ENCODE data around the gene EYS.
A peak's percentile ranks its signal among the peaks of the same experiment; 100 is the strongest.
"Not testable (repeated sequence)": the region's sequence is repeated elsewhere in the genome, so short reads cannot be mapped to it uniquely, and the experiment has no call there.

Gene EYS

GRCh38 chr6:63926950-63927927, 1779.8 kb downstream of the EYS start:
- DNase-seq = no peak

- DNase-seq = no peak
Observed at GRCh38 chr6:63926258-63926780, 1780.7 kb downstream of the EYS start.

- DNase-seq = peak; percentile 60
Observed at GRCh38 chr6:63923139-63923739, 1783.8 kb downstream of the EYS start.

- no peak for DNase-seq
Observed at GRCh38 chr6:63919556-63920110, 1787.4 kb downstream of the EYS start.

- DNase-seq = no peak
Observed at GRCh38 chr6:63912887-63913286, 1794.1 kb downstream of the EYS start.

- peak; percentile 5 for DNase-seq
Observed at GRCh38 chr6:63910863-63911551, 1796.0 kb downstream of the EYS start.

- DNase-seq = no peak
Observed at GRCh38 chr6:63904650-63905248, 1802.3 kb downstream of the EYS start.

GRCh38 chr6:63899550-63899949, 1807.5 kb downstream of the EYS start:
- DNase-seq = peak; percentile 48

GRCh38 chr6:63897952-63898351, 1809.1 kb downstream of the EYS start:
- no peak for DNase-seq

- DNase-seq = no peak
Observed at GRCh38 chr6:63897459-63897858, 1809.6 kb downstream of the EYS start.

- no peak for DNase-seq
Observed at GRCh38 chr6:63888416-63888815, 1818.6 kb downstream of the EYS start.

GRCh38 chr6:63887804-63888203, 1819.2 kb downstream of the EYS start:
- not testable (repeated sequence) for DNase-seq

GRCh38 chr6:63887002-63887751, 1819.8 kb downstream of the EYS start:
- no peak for DNase-seq

GRCh38 chr6:63886341-63886740, 1820.7 kb downstream of the EYS start:
- no peak for DNase-seq

GRCh38 chr6:63883597-63883996, 1823.4 kb downstream of the EYS start:
- DNase-seq = no peak

- DNase-seq = no peak
Observed at GRCh38 chr6:63882208-63882607, 1824.8 kb downstream of the EYS start.

- no peak for DNase-seq
Observed at GRCh38 chr6:63881791-63882190, 1825.2 kb downstream of the EYS start.

GRCh38 chr6:63872233-63872632, 1834.8 kb downstream of the EYS start:
- no peak for DNase-seq

- no peak for DNase-seq
Observed at GRCh38 chr6:63868351-63868750, 1838.7 kb downstream of the EYS start.

- peak; percentile 95 for DNase-seq
Observed at GRCh38 chr6:63864671-63865318, 1842.2 kb downstream of the EYS start.

GRCh38 chr6:63864061-63864460, 1843.0 kb downstream of the EYS start:
- DNase-seq = peak; percentile 75
